ENCODE data around the gene DNASE1.

DNA sequence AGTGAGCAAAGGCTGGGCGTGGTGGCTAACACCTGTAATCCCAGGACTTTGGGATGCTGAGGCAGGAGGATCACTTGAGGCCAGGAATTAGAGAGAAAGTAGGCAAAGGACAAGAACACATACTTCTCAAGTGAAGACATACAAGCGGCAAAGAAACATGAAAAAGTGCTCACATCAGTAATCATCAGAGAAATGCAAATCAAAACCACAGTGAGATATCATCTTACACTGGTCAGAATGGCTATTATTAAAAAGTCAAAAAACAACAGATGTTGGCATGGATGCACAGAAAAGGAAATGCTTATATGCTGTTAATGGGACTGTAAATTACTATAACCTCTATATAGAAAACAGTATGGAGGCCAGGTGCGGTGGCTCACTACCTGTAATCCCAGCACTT lies 30.8 kb upstream of the DNASE1 start:
- TF ChIP-seq, protein P1, sequence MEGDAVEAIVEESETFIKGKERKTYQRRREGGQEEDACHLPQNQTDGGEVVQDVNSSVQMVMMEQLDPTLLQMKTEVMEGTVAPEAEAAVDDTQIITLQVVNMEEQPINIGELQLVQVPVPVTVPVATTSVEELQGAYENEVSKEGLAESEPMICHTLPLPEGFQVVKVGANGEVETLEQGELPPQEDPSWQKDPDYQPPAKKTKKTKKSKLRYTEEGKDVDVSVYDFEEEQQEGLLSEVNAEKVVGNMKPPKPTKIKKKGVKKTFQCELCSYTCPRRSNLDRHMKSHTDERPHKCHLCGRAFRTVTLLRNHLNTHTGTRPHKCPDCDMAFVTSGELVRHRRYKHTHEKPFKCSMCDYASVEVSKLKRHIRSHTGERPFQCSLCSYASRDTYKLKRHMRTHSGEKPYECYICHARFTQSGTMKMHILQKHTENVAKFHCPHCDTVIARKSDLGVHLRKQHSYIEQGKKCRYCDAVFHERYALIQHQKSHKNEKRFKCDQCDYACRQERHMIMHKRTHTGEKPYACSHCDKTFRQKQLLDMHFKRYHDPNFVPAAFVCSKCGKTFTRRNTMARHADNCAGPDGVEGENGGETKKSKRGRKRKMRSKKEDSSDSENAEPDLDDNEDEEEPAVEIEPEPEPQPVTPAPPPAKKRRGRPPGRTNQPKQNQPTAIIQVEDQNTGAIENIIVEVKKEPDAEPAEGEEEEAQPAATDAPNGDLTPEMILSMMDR (IDR thresholded peaks at IDR 0.05), result no peak
- no peak for TF ChIP-seq POLR2A (IDR thresholded peaks at IDR 0.05)
